HG03095 (cell line): ENCODE data around the gene RBFOX1.

ENCODE experiments used
- ATAC-seq: cut with Tn5 transposase; IDR thresholded peaks from one replicate; pipeline ENCODE4 v1.9.1; 2021; ENCODE audit warnings: moderate library complexity; ENCODE audit not compliant: unreplicated experiment

Gene RBFOX1

DNA sequence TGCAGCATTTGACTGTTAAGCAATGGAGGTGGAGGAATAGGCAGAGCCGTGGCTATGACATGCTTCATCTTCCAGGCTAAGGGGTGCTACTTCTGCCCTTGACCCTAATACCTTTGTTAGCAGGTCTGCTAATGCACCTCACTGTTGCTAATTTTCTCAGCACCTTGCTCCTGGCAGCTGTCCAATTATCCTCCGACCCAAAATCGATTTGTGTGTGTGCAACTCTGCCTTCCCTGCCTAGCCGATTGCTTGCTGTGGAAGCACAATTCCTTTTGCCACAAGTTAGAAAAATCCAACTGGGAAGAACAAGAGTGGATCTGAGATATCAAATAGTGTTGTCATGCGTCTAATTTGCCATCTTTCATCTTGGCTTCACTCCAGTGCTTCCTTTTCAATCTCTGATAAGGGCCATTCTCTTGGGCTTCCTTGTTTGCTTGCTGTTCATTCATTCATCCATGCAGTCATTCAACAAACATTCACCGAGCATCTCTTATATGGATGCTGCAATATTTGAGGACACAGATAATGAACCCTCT, 422.8 kb downstream of the RBFOX1 start:
- ATAC-seq, result no peak
